ENCODE results near the gene KRT17.

- TF ChIP-seq CTCF (IDR thresholded peaks at IDR 0.05) (no peak), POLR2A (IDR thresholded peaks at IDR 0.05) (no peak)
Observed at GRCh38 chr17:41610965-41611640, 13.3 kb downstream of the KRT17 start.

Measured in adrenal gland (tissue), 5 donors.